ENCODE measurements around the gene VPS54.

GRCh38 chr2:63865159-63865799, 153.9 kb downstream of the VPS54 start:
- no peak for TF ChIP-seq FOXM1 (IDR thresholded peaks at IDR 0.05; ENCODE audit: borderline replicate concordance)
- TF ChIP-seq BHLHE40 (IDR thresholded peaks at IDR 0.05; ENCODE audit: borderline replicate concordance), result no peak
- TF ChIP-seq SP1 (IDR thresholded peaks at IDR 0.05), result no peak
- TF ChIP-seq PKNOX1 (IDR thresholded peaks at IDR 0.05), result no peak
- TF ChIP-seq TARDBP (IDR thresholded peaks at IDR 0.05), result no peak
- no peak for TF ChIP-seq FOXK2 (IDR thresholded peaks at IDR 0.05)
- no peak for TF ChIP-seq ARNT (IDR thresholded peaks at IDR 0.05)
- no peak for TF ChIP-seq LEF1 (IDR thresholded peaks at IDR 0.05; ENCODE audit: borderline replicate concordance)
- no peak for TF ChIP-seq ELF4 (IDR thresholded peaks at IDR 0.05)
